Adrenal gland (tissue), 12 donors: Measurements from ENCODE around the gene COL5A1. TPM values are rescaled to one million over a fixed set of nuclear protein-coding genes. Genes with fewer than 3 reads are reported as not detected.

Source experiments
- DNase-seq, 7 donors: peaks; one replicate each; pipeline ENCODE4 v3.0.0-alpha.2; 2019 to 2020
- H3K27ac ChIP-seq, 5 donors: fragments of 200-600 bp; sonication (generic) in 4 of 5; 1 replicate in 3 of 5; 2 replicates in 2 of 5; pipeline versions ENCODE4 v1.5.1 to v1.8.0; 2016 to 2020; ENCODE audit warnings: mild to moderate bottlenecking in 1 of 5
- H3K27me3 ChIP-seq: fragments of 200-600 bp; 2 replicates; pipeline ENCODE4 v1.8.0; 2021
- H3K36me3 ChIP-seq, 2 donors: fragments of 200-600 bp; replicated peaks in 1 of 2; 1 replicate in 1 of 2; 2 replicates in 1 of 2; pipeline versions ENCODE4 v1.5.1 to v1.8.0; 2018 to 2022
- H3K4me1 ChIP-seq, 2 donors: fragments of 200-600 bp; replicated peaks in 1 of 2; 1 replicate in 1 of 2; 2 replicates in 1 of 2; pipeline versions ENCODE4 v1.5.1 to v1.8.0; 2018 to 2021
- H3K4me3 ChIP-seq, 4 donors: fragments of 200-600 bp; sonication (generic) in 3 of 4; one replicate each; pipeline ENCODE4 v1.5.1; 2016 to 2018
- H3K9me3 ChIP-seq, 3 donors: fragments of 200-600 bp; sonication (generic) in 1 of 3; replicated peaks in 1 of 3; 1 replicate in 2 of 3; 2 replicates in 1 of 3; pipeline versions ENCODE4 v1.5.1 to v1.8.0; 2016 to 2021
- CTCF ChIP-seq, 6 experiments: fragments of 450-650 bp in 4 of 6; fragments of 200-600 bp in 2 of 6; sonication (generic) in 1 of 6; IDR thresholded peaks; 1 replicate in 5 of 6; 2 replicates in 1 of 6; pipeline versions ENCODE4 v1.5.1 to v1.8.0; 2016 to 2021; ENCODE audit warnings: antibody characterized with exemption in 6 of 6, mild to moderate bottlenecking in 2 of 6, moderate library complexity in 1 of 6
- POLR2A ChIP-seq, 2 donors: fragments of 450-650 bp; IDR thresholded peaks; one replicate each; pipeline ENCODE4 v1.6.1; 2017; ENCODE audit warnings: antibody characterized with exemption in 2 of 2, mild to moderate bottlenecking in 2 of 2, moderate library complexity in 1 of 2
- WGBS, 4 donors: extraction: QIAGEN DNeasy Blood & Tissue Kit in 2 of 4; methylation state at CpG; one replicate each; pipeline versions ENCODE4 v1.1.5 to v1.1.7; 2013 to 2017; 5-methylcytosine and 5-hydroxymethylcytosine counted together
- intact Hi-C, 2 donors: fragments of 100-400 bp; cut with DNase I; formaldehyde crosslinking; loops; one replicate each; pipeline versions ENCODE4 v1.14.1 to v1.15.0; 2022 to 2023
- polyA plus RNA-seq, 3 donors: library from polyadenylated mRNA; stranded (reverse); fragments of 200-250 nt in 2 of 3; fragments of 350-450 nt in 1 of 3; fragmentation: Illumina TruSeq in 1 of 3; extraction: RNeasy Lipid Tissue Mini Kit (QIAGEN cat#74804) in 1 of 3; gene quantifications; one replicate each; pipeline ENCODE4 v1.2.3, GENCODE V29; 2013 to 2014
- total RNA-seq, 9 donors: library from RNA; depleted of rRNA in 4 of 9; stranded (reverse); fragments of >200 nt in 4 of 9; fragments of 120-200 nt in 1 of 9; fragmentation: NEBNext Ultra II Directional in 1 of 9; extraction: Animal tissue kit (Norgen Biotek cat#: 25700) in 1 of 9; gene quantifications; one replicate each; pipeline versions ENCODE4 v1.1.0 to v1.2.4, GENCODE V29; 2013 to 2023
- donor health status: healthy with polysubstance abuse.
- donor health status: Bipolar disorder and iron deficiency.
- donor health status: DM: yes; HTN: yes; CAD: no.
- donor health status: DM: no; HTN: no; CAD: no.
- donor health status: DM: no; HTN: no; CAD: no.
- donor health status: DM: yes; HTN: yes; CAD: no.

COL5A1 gene
- total and polyA plus RNA-seq, 12 donors: 3.5 to 45.5 (median 29.3) TPM

GRCh38 chr9:134696433-134696832, 54.8 kb downstream of the COL5A1 start:
- intact Hi-C loops: loop anchor here (5.0 to 10.0 kb wide), 3 partner anchors 41 to 648 kb away; no protein-coding TSS in a partner anchor
- Histone ChIP-seq H3K27me3 (no peaks in the 10 kb centered on the region), H3K4me1 (no peaks in the 10 kb centered on the region), H3K9me3 (no peaks in the 10 kb centered on the region), H3K36me3 (no peaks in the 10 kb centered on the region), H3K4me3 (no peak overlapping the region), H3K27ac (no peak overlapping the region)
- DNase-seq: no peak
- TF ChIP-seq POLR2A (IDR thresholded peaks at IDR 0.05): no peak
- TF ChIP-seq CTCF (IDR thresholded peaks at IDR 0.05): no peak
- 83 to 90% (median 88%) methylated on average over 8 of the region's 8 CpGs for WGBS, 4 donors

GRCh38 chr9:134698111-134698510, 56.5 kb downstream of the COL5A1 start:
- 73 to 100% (median 88%) methylated on average over 1 to 5 of the region's 5 CpGs for WGBS, 4 donors
- no peaks in the 10 kb centered on the region for H3K4me1 ChIP-seq
- intact Hi-C loops: loop anchor here (2.0 to 10.0 kb wide), 4 partner anchors 39 to 647 kb away; no protein-coding TSS in a partner anchor

GRCh38 chr9:134698587-134699342, 57.2 kb downstream of the COL5A1 start:
- Histone ChIP-seq H3K4me1 (no peaks in the 10 kb centered on the region), H3K27ac (no peak overlapping the region), H3K9me3 (no peaks in the 10 kb centered on the region), H3K4me3 (no peak overlapping the region), H3K27me3 (no peaks in the 10 kb centered on the region), H3K36me3 (no peaks in the 10 kb centered on the region)
- 38 to 60% (median 43%) methylated on average over 9 to 19 of the region's 19 CpGs for WGBS, 4 donors
- TF ChIP-seq CTCF (IDR thresholded peaks at IDR 0.05) (peak; percentile 84 to 90 (median 88)), POLR2A (IDR thresholded peaks at IDR 0.05) (no peak)
- intact Hi-C loops: loop anchor here (2.0 to 10.0 kb wide), 4 partner anchors 39 to 646 kb away; no protein-coding TSS in a partner anchor
- peak; percentile 39 to 78 (median 68) for DNase-seq

More at GRCh38 chr9:134698111-134698510, 56.5 kb downstream of the COL5A1 start:
- no peak for DNase-seq
- TF ChIP-seq CTCF (IDR thresholded peaks at IDR 0.05) (no peak), POLR2A (IDR thresholded peaks at IDR 0.05) (no peak)
- Histone ChIP-seq H3K4me3 (no peak overlapping the region), H3K27me3 (no peaks in the 10 kb centered on the region), H3K9me3 (no peaks in the 10 kb centered on the region), H3K27ac (no peak overlapping the region), H3K36me3 (no peaks in the 10 kb centered on the region)

- WGBS, 4 donors: 59 to 76% (median 71%) methylated on average over 3 to 6 of the region's 6 CpGs
- Histone ChIP-seq H3K4me1 (no peaks in the 10 kb centered on the region), H3K27ac (no peak overlapping the region), H3K27me3 (no peaks in the 10 kb centered on the region), H3K4me3 (no peak overlapping the region), H3K36me3 (no peaks in the 10 kb centered on the region), H3K9me3 (no peaks in the 10 kb centered on the region)
- no peak for DNase-seq
- intact Hi-C loops: loop anchor here (2.0 to 10.0 kb wide), 4 partner anchors 38 to 645 kb away; no protein-coding TSS in a partner anchor
- no peak for TF ChIP-seq POLR2A (IDR thresholded peaks at IDR 0.05)
- TF ChIP-seq CTCF (IDR thresholded peaks at IDR 0.05): no peak
Measured at GRCh38 chr9:134699343-134699740, 57.7 kb downstream of the COL5A1 start.
